HEK293 (cell line): ENCODE measurements around the gene ZNF692.

Source experiments
- KLF1 ChIP-seq: fragments of 450-650 bp; formaldehyde crosslinking; IDR thresholded peaks from 2 replicates; pipeline ENCODE4 v1.5.1; 2016; ENCODE audit warnings: missing biosample characterization, missing genetic modification characterization
- ZNF169 ChIP-seq: fragments of 450-650 bp; formaldehyde crosslinking; IDR thresholded peaks from 2 replicates; pipeline ENCODE4 v1.5.1; 2016; ENCODE audit warnings: missing biosample characterization, missing genetic modification characterization
- ZNF24 ChIP-seq: fragments of 450-650 bp; formaldehyde crosslinking; IDR thresholded peaks from 2 replicates; pipeline ENCODE4 v1.5.1; 2016; ENCODE audit warnings: missing biosample characterization, missing genetic modification characterization
- ZNF335 ChIP-seq: fragments of 450-650 bp; formaldehyde crosslinking; conservative IDR thresholded peaks from 2 replicates; pipeline ENCODE4 v1.5.1; 2016; ENCODE audit warnings: missing biosample characterization, missing genetic modification characterization
- ZNF701 ChIP-seq: fragments of 450-650 bp; formaldehyde crosslinking; IDR thresholded peaks from 2 replicates; pipeline ENCODE4 v1.5.1; 2016; ENCODE audit warnings: missing biosample characterization, missing genetic modification characterization
- ZNF707 ChIP-seq: fragments of 450-650 bp; formaldehyde crosslinking; IDR thresholded peaks from 2 replicates; pipeline ENCODE4 v1.5.1; 2016; ENCODE audit warnings: missing biosample characterization, missing genetic modification characterization
- TF ChIP-seq, protein P1 (sequence below): fragments of 450-650 bp; formaldehyde crosslinking; IDR thresholded peaks from 2 replicates; pipeline ENCODE4 v1.5.1; 2016; ENCODE audit warnings: missing biosample characterization, missing genetic modification characterization
- TF ChIP-seq, protein P2 (sequence below): fragments of 450-650 bp; formaldehyde crosslinking; IDR thresholded peaks from 2 replicates; pipeline ENCODE4 v1.5.1; 2016; ENCODE audit warnings: missing biosample characterization, missing genetic modification characterization

DNA sequence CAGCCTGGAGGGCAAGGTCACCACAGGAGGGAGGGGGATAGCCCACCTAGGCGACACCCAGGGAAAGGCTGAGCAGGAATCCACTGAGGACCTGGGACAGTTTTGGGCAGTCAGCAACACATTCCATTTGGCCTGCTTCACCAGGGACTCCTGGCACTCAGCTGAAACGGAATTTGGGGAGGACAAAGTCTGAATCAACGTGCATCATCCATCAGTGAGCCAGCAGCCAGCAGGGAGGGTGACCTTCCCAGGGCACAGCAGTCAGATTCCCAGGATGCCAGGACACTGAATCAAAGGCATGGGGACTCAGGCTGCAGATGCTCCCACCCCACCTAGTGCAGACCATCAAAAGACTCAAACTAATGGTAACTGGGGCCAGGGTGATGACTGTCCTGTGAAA, 37.8 kb downstream of the ZNF692 start:
- TF ChIP-seq ZNF169 (tag by site-specific recombination) (no peak), ZNF707 (tag by site-specific recombination) (no peak), KLF1 (tag by site-specific recombination) (no peak), ZNF24 (tag by site-specific recombination) (no peak), ZNF335 (tag by site-specific recombination) (no peak), ZNF701 (tag by site-specific recombination) (no peak)
- TF ChIP-seq, protein P1, sequence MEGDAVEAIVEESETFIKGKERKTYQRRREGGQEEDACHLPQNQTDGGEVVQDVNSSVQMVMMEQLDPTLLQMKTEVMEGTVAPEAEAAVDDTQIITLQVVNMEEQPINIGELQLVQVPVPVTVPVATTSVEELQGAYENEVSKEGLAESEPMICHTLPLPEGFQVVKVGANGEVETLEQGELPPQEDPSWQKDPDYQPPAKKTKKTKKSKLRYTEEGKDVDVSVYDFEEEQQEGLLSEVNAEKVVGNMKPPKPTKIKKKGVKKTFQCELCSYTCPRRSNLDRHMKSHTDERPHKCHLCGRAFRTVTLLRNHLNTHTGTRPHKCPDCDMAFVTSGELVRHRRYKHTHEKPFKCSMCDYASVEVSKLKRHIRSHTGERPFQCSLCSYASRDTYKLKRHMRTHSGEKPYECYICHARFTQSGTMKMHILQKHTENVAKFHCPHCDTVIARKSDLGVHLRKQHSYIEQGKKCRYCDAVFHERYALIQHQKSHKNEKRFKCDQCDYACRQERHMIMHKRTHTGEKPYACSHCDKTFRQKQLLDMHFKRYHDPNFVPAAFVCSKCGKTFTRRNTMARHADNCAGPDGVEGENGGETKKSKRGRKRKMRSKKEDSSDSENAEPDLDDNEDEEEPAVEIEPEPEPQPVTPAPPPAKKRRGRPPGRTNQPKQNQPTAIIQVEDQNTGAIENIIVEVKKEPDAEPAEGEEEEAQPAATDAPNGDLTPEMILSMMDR (tag by site-specific recombination), result no peak
- TF ChIP-seq, protein P2, sequence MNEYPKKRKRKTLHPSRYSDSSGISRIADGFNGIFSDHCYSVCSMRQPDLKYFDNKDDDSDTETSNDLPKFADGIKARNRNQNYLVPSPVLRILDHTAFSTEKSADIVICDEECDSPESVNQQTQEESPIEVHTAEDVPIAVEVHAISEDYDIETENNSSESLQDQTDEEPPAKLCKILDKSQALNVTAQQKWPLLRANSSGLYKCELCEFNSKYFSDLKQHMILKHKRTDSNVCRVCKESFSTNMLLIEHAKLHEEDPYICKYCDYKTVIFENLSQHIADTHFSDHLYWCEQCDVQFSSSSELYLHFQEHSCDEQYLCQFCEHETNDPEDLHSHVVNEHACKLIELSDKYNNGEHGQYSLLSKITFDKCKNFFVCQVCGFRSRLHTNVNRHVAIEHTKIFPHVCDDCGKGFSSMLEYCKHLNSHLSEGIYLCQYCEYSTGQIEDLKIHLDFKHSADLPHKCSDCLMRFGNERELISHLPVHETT, result no peak
